IPS-18a (cell line): Measurements from ENCODE around the gene THADA.
"Not testable (repeated sequence)": the region's sequence is repeated elsewhere in the genome, so short reads cannot be mapped to it uniquely, and the experiment has no call there.

Source experiments
- H3K27ac ChIP-seq: one replicate; pipeline ENCODE4 v1.5.1; 2013; ENCODE audit warnings: low read length
- H3K27me3 ChIP-seq: one replicate; pipeline ENCODE4 v1.6.1; 2013; ENCODE audit warnings: mild to moderate bottlenecking, low read length; ENCODE audit not compliant: control insufficient read depth, insufficient read depth
- H3K36me3 ChIP-seq: one replicate; pipeline ENCODE4 v1.6.1; 2013; ENCODE audit warnings: low read depth, low read length; ENCODE audit not compliant: control insufficient read depth
- H3K4me1 ChIP-seq: one replicate; pipeline ENCODE4 v1.6.1; 2013; ENCODE audit warnings: low read depth, low read length; ENCODE audit not compliant: control insufficient read depth
- H3K4me3 ChIP-seq: one replicate; pipeline ENCODE4 v1.5.1; 2013; ENCODE audit warnings: low read length
- H3K9ac ChIP-seq: one replicate; pipeline ENCODE4 v1.6.1; 2013; ENCODE audit warnings: mild to moderate bottlenecking, low read length, moderate library complexity
- H3K9me3 ChIP-seq: one replicate; pipeline ENCODE4 v1.6.1; 2013; ENCODE audit warnings: low read depth, low read length; ENCODE audit not compliant: control insufficient read depth

Gene THADA

DNA sequence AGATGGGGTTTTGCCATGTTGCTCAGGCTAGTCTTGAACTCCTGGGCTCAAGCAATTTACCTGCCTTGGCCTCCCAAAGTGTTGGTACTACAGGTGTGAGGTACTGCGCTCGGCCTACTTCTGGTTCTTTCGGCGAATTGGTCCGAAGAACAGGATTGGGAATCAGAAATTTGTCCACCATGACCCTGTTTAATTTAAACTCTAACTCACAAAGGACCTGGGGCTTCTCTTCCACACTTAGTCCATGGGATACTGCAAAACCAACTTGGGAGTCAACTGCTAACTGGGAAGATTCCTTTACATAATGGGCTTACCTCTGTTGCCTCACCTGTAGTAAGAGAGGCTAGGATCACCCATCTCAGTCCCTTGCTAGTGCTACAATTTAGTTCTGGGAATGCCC, 289.6 kb downstream of the THADA start:
- Histone ChIP-seq H3K4me3 (no peak overlapping the region), H3K36me3 (no peaks in the 10 kb centered on the region), H3K4me1 (no peaks in the 10 kb centered on the region), H3K27me3 (no peaks in the 10 kb centered on the region), H3K9me3 (no peaks in the 10 kb centered on the region), H3K27ac (no peak overlapping the region), H3K9ac (no peak overlapping the region)

DNA sequence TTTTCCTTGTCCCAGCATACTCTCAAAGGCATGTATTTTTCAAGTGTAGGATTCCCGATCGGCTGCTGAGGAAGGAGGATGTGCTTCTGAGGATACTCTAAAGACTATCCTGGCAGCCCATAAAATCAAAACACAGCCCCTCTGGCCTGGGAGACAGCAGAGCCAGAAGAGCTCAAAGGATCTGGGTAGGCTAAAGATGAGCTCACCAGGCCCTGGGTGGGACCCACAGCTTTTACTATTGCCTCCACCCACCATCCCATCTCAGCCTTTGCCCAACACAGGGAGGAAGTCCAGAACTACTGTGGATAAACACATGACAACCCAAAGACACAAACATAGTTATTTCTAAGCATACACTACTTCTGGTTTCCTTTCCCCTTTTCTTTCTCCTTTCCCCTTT, 290.3 kb downstream of the THADA start:
- H3K27ac ChIP-seq, result no peak overlapping the region
- H3K9ac ChIP-seq, result no peak overlapping the region
- H3K27me3 ChIP-seq, result no peaks in the 10 kb centered on the region
- no peaks in the 10 kb centered on the region for H3K36me3 ChIP-seq
- no peaks in the 10 kb centered on the region for H3K4me1 ChIP-seq
- no peaks in the 10 kb centered on the region for H3K9me3 ChIP-seq
- no peak overlapping the region for H3K4me3 ChIP-seq

DNA sequence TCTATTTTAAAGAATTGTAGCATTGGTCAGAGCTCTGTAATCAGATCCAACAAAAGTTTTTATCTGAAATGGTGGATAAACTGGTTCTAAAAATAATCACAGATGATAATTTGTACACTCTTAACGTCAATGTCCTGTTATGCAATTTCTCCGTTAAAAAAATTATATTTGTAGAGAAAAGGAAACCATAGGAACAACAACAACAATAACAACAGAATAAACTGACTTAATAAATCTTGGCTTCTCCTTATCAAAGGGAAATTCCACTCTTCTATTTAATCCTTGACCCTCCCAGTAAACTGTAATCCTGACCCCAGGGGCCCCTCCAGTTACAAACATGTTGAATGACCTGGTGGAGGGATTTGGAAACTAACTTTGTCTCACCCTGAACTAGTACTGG, 290.8 kb downstream of the THADA start:
- no peak overlapping the region for H3K27ac ChIP-seq
- H3K4me1 ChIP-seq, result no peaks in the 10 kb centered on the region
- H3K36me3 ChIP-seq, result no peaks in the 10 kb centered on the region
- no peaks in the 10 kb centered on the region for H3K9me3 ChIP-seq
- H3K9ac ChIP-seq, result no peak overlapping the region
- no peaks in the 10 kb centered on the region for H3K27me3 ChIP-seq
- H3K4me3 ChIP-seq, result no peak overlapping the region

DNA sequence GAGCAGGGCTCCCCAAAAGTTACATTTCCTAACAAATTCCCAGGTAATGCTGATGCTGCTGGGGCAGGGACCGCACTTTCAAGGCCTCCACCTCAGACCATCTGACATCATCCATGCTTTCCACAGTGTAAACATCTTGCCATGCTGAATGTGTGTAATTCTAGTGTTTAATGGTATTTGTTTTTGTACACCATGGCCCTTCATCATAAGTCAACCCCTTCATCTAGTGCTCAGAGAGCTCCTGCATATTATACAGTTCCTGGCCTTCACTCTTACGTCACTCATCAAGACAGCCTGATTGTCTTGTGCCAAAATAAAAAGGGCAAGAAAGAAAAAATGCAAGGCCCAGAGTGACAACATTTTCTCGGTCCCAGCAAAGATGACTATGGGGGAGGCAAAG, 291.9 kb downstream of the THADA start:
- Histone ChIP-seq H3K9ac (no peak overlapping the region), H3K4me1 (no peaks in the 10 kb centered on the region), H3K4me3 (no peak overlapping the region), H3K27ac (no peak overlapping the region), H3K27me3 (no peaks in the 10 kb centered on the region), H3K36me3 (no peaks in the 10 kb centered on the region), H3K9me3 (no peaks in the 10 kb centered on the region)

DNA sequence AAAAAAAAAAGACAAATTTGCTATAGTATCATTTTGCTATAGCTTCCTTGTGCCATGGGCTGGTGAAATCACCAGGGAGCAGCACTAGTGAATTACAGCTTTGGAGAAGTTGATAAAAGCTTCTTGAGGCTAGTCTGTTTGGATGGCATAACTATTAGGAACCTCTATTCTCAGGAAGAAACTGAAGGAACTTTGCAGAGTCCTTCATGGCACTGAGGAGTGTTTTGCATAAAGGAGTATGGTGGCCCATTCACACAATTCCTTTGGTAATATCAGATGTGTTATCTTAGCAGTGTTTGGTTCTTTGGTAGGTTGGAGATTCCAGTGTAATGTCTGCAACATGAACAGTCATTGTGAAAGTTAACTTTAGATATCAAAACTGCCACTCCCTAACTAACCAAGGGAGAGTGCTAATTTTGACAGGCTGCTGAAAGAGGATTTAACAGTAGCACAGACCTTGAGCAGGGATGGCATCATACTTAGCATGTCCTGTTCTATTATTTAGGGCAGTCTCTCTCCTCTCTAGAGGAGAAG, 292.8 kb downstream of the THADA start:
- Histone ChIP-seq H3K27me3 (no peaks in the 10 kb centered on the region), H3K4me3 (no peak overlapping the region), H3K4me1 (no peaks in the 10 kb centered on the region), H3K9me3 (no peaks in the 10 kb centered on the region), H3K27ac (no peak overlapping the region), H3K9ac (no peak overlapping the region), H3K36me3 (no peaks in the 10 kb centered on the region)

DNA sequence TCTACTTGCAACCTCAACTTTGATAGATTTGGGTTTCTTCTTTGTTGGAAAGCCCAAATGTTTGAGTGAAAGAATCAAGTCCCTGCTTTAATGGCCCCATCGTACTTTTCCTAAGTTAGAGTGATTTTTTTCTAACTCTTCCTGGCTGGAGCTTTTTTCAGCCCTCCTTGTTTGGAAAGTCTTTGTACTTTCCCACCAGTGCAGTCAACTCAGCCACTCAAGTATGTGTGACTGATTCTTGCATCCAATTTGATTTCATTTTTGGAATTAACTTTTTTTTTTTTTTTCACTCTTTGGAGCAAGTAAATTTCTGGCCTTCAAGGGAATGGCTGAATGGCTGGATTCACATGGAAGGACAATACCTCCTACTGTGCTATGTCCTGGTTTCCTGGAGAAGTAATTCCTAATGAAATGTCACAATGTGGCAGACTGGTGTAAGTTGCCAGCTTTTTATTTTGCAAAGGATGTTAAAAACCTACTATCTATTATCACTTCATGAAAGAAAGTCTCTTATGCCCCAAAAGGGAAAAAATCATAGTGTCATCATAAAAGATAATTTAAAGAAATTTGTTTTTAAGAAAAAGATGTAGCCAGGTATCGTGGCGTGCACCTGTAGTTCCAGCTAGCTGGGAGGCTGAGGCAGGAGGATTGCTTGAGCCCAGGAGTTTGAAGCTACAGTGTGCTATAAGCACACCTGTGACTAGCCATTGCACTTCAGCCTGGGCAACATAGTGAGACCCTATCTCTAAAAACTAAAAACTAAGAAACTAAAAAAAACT, 293.5 kb downstream of the THADA start:
- Histone ChIP-seq H3K36me3 (no peaks in the 10 kb centered on the region), H3K27me3 (no peaks in the 10 kb centered on the region), H3K9me3 (no peaks in the 10 kb centered on the region), H3K4me3 (no peak overlapping the region), H3K27ac (no peak overlapping the region), H3K9ac (no peak overlapping the region), H3K4me1 (no peaks in the 10 kb centered on the region)

DNA sequence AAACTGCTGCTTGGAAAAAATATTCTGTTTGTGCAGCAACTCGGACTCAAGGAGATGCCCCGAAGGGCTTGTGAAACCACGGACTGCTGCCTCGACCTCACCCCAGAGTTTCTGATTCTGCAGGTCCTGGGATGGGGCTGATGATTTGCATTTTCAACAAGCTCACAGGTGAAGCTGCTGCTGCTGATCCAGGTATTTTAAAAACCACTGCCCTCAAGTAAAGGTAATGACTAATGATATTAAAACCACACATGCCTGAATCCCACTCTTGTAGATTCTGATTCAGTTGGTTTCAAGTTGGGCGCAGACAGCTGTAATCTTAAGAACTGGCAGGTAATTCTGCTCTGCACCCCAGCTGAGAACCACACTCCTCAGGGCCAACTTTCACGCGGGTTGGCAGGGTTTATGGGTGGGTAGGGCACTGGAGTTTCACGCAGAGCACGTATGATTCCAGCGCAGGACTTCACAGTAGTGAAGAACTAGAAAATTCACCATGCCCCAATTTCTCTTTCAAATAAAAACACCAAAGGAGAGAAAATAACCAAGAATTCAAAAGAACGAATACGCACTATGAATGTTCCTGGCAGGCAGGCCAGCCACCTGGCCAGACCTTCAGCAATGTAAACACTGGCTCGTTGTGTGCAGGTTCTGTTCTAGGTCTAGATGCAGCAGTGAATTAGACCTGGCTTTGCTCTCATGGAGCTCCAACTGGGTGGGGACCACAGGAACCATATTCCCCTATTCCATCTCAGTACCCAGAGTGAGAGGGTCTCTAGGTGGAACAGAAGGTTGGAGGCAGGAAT, 294.9 kb downstream of the THADA start:
- no peaks in the 10 kb centered on the region for H3K9me3 ChIP-seq
- no peaks in the 10 kb centered on the region for H3K27me3 ChIP-seq
- H3K36me3 ChIP-seq, result no peaks in the 10 kb centered on the region
- no peak overlapping the region for H3K4me3 ChIP-seq
- no peaks in the 10 kb centered on the region for H3K4me1 ChIP-seq
- H3K27ac ChIP-seq, result no peak overlapping the region
- H3K9ac ChIP-seq, result no peak overlapping the region

DNA sequence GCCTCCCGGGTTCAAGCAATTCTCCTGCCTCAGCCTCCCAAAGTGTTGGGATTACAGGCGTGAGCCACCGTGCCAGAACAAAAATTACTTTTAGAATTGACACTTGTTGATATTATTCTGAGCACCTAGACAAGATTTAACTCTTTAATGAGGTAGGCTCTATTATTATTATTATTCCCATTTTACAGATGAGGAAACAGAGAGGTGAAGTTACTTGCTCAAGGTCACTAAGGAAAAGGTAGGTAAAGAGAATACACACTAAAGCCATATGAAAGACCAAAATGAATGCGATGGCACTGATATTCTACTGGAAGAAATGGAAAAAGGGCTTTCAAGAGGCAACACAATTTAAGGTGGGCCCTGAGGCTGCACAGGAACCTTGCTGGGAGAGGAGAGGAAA, 295.6 kb downstream of the THADA start:
- H3K4me3 ChIP-seq, result no peak overlapping the region
- H3K9me3 ChIP-seq, result no peaks in the 10 kb centered on the region
- H3K27ac ChIP-seq, result no peak overlapping the region
- H3K27me3 ChIP-seq, result no peaks in the 10 kb centered on the region
- H3K36me3 ChIP-seq, result no peaks in the 10 kb centered on the region
- H3K9ac ChIP-seq, result no peak overlapping the region
- no peaks in the 10 kb centered on the region for H3K4me1 ChIP-seq

DNA sequence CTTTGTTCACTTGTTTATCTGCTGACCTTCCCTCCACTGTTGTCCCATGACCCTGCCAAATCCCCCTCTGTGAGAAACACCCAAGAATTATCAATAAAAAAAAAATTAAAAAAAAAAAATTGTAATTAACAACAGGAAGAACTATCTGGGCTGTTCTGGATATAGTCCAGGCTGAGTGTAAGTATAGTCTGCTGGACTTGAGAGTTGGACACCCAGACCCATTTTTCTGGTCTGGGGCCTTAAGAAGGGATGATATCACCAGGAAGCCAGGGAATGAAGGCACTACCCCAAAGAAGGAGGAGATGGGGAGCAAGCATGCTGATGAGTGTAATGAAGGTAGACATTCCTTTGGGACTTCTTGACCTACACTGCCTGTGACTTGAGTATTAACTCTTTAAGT, 297.3 kb downstream of the THADA start:
- no peaks in the 10 kb centered on the region for H3K27me3 ChIP-seq
- no peak overlapping the region for H3K27ac ChIP-seq
- H3K4me1 ChIP-seq, result no peaks in the 10 kb centered on the region

DNA sequence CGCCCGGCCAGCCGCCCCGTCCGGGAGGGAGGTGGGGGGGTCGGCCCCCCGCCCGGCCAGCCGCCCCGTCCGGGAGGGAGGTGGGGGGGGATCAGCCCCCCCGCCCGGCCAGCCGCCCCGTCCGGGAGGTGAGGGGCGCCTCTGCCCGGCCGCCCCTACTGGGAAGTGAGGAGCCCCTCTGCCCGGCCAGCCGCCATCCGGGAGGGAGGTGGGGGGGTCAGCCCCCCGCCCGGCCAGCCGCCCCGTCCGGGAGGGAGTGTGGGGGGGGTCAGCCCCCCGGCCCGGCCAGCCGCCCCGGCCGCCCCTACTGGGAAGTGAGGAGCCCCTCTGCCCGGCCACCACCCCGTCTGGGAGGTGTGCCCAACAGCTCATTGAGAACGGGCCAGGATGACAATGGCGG, 298.1 kb downstream of the THADA start:
- H3K4me1 ChIP-seq, H3K4me3 ChIP-seq, H3K27ac ChIP-seq, H3K27me3 ChIP-seq, H3K9me3 ChIP-seq, H3K9ac ChIP-seq, H3K36me3 ChIP-seq: not testable (repeated sequence)

More for the DNA sequence above, 297.3 kb downstream of the THADA start:
- H3K9ac ChIP-seq, result no peak overlapping the region
- no peaks in the 10 kb centered on the region for H3K9me3 ChIP-seq
- H3K36me3 ChIP-seq, result no peaks in the 10 kb centered on the region
- no peak overlapping the region for H3K4me3 ChIP-seq

DNA sequence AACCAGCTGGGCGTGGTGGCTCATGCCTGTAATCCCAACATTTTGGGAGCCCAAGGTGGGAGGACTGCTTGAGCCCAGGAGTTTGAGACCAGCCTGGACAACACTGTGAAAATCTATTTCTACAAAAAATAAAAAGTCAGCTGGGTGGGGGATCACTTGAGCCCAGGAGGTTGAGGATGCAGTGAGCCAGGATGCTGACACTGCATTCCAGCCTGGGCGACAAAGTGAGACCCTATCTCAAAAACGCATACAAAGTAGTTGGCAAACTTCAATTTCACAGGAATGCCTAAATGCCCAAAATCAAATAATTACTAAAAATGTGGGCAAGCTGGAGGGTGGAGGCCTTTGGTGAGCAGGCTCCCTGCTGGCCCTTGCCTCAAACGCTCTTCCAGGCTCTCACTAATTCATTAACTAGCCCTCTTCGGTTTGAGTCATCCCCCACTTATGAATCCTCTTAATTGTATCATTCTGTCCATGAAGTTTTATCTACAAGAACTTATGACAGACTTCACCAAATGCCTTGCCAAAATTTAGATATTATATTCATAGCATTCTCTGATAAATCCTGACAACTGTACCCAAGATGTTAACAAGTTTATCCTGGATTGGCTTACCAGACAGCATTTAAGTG, 300.8 kb downstream of the THADA start:
- Histone ChIP-seq H3K9ac (no peak overlapping the region), H3K4me1 (no peaks in the 10 kb centered on the region), H3K27ac (no peak overlapping the region), H3K36me3 (peaks cover 4% of the 10 kb centered on the region), H3K27me3 (no peaks in the 10 kb centered on the region), H3K9me3 (no peaks in the 10 kb centered on the region), H3K4me3 (no peak overlapping the region)
